Osteoblast (primary cell): Measurements from ENCODE around the gene USP49. TPM values are rescaled to one million over a fixed set of nuclear protein-coding genes. Genes with fewer than 3 reads are reported as not detected.

Source experiments
- DNase-seq: peaks from one replicate; pipeline ENCODE4 v3.0.0; 2011; ENCODE audit warnings: low spot score, mixed read lengths; ENCODE audit not compliant: insufficient read length; ENCODE audit errors: missing footprints
- H2AFZ ChIP-seq: 2 replicates; pipeline ENCODE4 v1.6.0; 2011; ENCODE audit warnings: mild to moderate bottlenecking, low read length
- H3K27ac ChIP-seq: 2 replicates; pipeline ENCODE4 v1.5.1; 2011; ENCODE audit warnings: mild to moderate bottlenecking, low read depth, low read length, moderate library complexity
- H3K27me3 ChIP-seq: 2 replicates; pipeline ENCODE4 v1.6.0; 2012; ENCODE audit warnings: mild to moderate bottlenecking, control low read depth, inconsistent platforms, low read length, moderate library complexity; ENCODE audit not compliant: insufficient read depth
- H3K36me3 ChIP-seq: 2 replicates; pipeline ENCODE4 v1.5.1; 2011; ENCODE audit warnings: mild to moderate bottlenecking, low read length, control low read depth, moderate library complexity; ENCODE audit not compliant: insufficient read depth
- H3K4me1 ChIP-seq: 2 replicates; pipeline ENCODE4 v1.5.1; 2011; ENCODE audit warnings: mild to moderate bottlenecking, low read length, control low read depth, moderate library complexity; ENCODE audit not compliant: insufficient read depth
- H3K4me2 ChIP-seq: 2 replicates; pipeline ENCODE4 v1.6.0; 2011; ENCODE audit warnings: mild to moderate bottlenecking, low read length; ENCODE audit not compliant: insufficient read depth
- H3K4me3 ChIP-seq: fragments of 200-600 bp; sonication (generic); 3 replicates; pipeline ENCODE4 v1.5.1; 2012; ENCODE audit warnings: mild to moderate bottlenecking, low read length, inconsistent platforms; ENCODE audit not compliant: insufficient read depth
- H3K79me2 ChIP-seq: 2 replicates; pipeline ENCODE4 v1.6.0; 2012; ENCODE audit warnings: mild to moderate bottlenecking, low read length, control low read depth, inconsistent platforms; ENCODE audit not compliant: insufficient read depth
- H3K9me3 ChIP-seq: 2 replicates; pipeline ENCODE4 v1.5.1; 2011; ENCODE audit warnings: low read depth, low read length, control low read depth
- H4K20me1 ChIP-seq: 2 replicates; pipeline ENCODE4 v1.6.0; 2012; ENCODE audit warnings: mild to moderate bottlenecking, low read length, control low read depth; ENCODE audit not compliant: insufficient read depth
- CTCF ChIP-seq: IDR thresholded peaks from 2 replicates; pipeline ENCODE4 v1.5.1; 2011; ENCODE audit warnings: mild to moderate bottlenecking, low read depth, low read length, moderate library complexity; ENCODE audit errors: extremely low read depth
- total RNA-seq: library from RNA; depleted of rRNA; stranded (reverse); fragments of >200 nt; gene quantifications from 2 replicates; pipeline ENCODE4 v1.2.3, GENCODE V29; 2012

USP49 gene
- total RNA-seq, 1 donor, result 3.6 TPM

DNA sequence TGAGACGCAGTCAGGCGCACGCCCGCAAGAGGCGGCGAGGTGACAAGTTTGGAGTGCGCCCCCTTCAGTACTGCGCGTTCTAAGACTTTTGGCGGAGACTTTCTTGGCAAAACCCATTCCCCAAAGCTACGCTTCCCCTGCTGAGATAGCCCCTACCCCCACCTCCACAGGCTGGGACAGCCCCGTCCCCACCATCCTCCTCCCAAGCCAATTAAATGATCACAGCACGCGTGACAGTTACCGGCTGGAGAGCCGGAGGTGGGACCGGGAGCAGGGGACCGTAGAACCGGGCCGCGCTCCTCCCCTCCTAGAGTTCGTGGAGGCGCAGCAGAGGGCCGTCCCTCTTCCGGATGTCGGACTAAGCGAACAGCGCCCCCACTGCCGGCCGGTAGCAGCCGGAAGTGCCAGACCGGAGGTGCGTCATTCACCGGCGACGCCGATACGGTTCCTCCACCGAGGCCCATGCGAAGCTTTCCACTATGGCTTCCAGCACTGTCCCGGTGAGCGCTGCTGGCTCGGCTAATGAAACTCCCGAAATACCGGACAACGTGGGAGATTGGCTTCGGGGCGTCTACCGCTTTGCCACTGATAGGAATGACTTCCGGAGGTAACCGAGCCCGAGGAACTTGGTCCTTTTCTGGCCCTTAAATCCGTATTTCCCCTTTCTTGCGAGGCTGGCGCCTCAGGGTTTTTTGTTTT lies 107.8 kb downstream of the USP49 start, which contains the start of gene TOMM6:
Gene TOMM6 (plus strand): TSS at position 476 of the 699 bp plus-strand sequence. CDS start 4 bp downstream, at position 480.
- H3K4me3 ChIP-seq, result peak within 1 kb of the TSS; percentile 78
- H4K20me1 ChIP-seq, result no peaks in the 10 kb centered on the region
- peaks cover 22% of the 10 kb centered on the region for H3K79me2 ChIP-seq
- H3K27ac ChIP-seq, result peak within 1 kb of the TSS; percentile 79
- peak; percentile 73 for TF ChIP-seq CTCF
- H2AFZ ChIP-seq, result peak within 1 kb of the TSS; percentile 92
- peaks cover 7% of the 10 kb centered on the region for H3K4me1 ChIP-seq
- no peaks in the 10 kb centered on the region for H3K27me3 ChIP-seq
- peak; percentile 99 for DNase-seq
- H3K36me3 ChIP-seq, result peaks cover 35% of the 10 kb centered on the region
- no peaks in the 10 kb centered on the region for H3K9me3 ChIP-seq
- H3K4me2 ChIP-seq, result peak within 1 kb of the TSS; percentile 100

GRCh38 chr6:41786451-41787218 lies 108.5 kb downstream of the USP49 start:
- Histone ChIP-seq H3K4me1 (peaks cover 7% of the 10 kb centered on the region), H3K9me3 (no peaks in the 10 kb centered on the region), H3K4me2 (peak overlapping the region; percentile 100), H3K27ac (peak overlapping the region; percentile 79), H3K36me3 (peaks cover 27% of the 10 kb centered on the region), H3K27me3 (no peaks in the 10 kb centered on the region), H2AFZ (peak overlapping the region; percentile 88), H4K20me1 (no peaks in the 10 kb centered on the region), H3K79me2 (peaks cover 22% of the 10 kb centered on the region), H3K4me3 (peak overlapping the region; percentile 78)
- peak; percentile 45 for TF ChIP-seq CTCF
- peak; percentile 99 for DNase-seq

- Histone ChIP-seq H3K27me3 (no peaks in the 10 kb centered on the region), H4K20me1 (no peaks in the 10 kb centered on the region), H3K79me2 (peaks cover 22% of the 10 kb centered on the region), H3K4me2 (peak overlapping the region; percentile 100), H3K9me3 (no peaks in the 10 kb centered on the region), H3K4me1 (peaks cover 11% of the 10 kb centered on the region), H3K4me3 (peak overlapping the region; percentile 78), H2AFZ (peak overlapping the region; percentile 73), H3K27ac (no peak overlapping the region), H3K36me3 (peaks cover 21% of the 10 kb centered on the region)
- DNase-seq, result peak; percentile 94
- TF ChIP-seq CTCF, result no peak
Observed at GRCh38 chr6:41785689-41786450, 109.3 kb downstream of the USP49 start.
